ENCODE results near the gene ZNF768. TPM values are rescaled to one million over a fixed set of nuclear protein-coding genes. Genes with fewer than 3 reads are reported as not detected.
A peak's percentile ranks its signal among the peaks of the same experiment; 100 is the strongest.

Gene ZNF768
- total RNA-seq, 1 donor from 2014 or later, result 30.7 TPM

DNA sequence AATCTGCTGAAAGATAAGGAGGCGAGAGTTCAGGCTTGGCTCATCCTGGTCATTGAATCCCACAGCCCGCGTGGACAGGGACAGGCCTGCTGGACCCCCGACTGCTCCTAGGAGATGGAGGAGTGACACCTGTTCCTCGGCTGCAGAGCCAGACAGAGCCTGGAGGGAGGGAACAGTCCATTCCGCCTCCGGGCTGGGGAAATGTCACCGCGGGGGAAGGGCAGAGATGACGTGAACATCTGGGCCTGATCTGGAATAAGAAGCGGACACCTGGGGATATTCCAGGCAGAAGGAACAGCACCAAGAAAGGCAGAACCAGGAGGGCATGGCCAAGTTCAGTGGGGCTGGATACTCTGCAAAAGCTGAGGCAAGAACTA, 6.8 kb upstream of the ZNF768 start:
- intact Hi-C loops (cut with DNase I), result loop anchor here (10.0 kb wide), 2 partner anchors 52 to 88 kb away; partner anchors contain the start of genes SEPHS2 and ZNF785
- H3K4me3 ChIP-seq, result no peak overlapping the region

DNA sequence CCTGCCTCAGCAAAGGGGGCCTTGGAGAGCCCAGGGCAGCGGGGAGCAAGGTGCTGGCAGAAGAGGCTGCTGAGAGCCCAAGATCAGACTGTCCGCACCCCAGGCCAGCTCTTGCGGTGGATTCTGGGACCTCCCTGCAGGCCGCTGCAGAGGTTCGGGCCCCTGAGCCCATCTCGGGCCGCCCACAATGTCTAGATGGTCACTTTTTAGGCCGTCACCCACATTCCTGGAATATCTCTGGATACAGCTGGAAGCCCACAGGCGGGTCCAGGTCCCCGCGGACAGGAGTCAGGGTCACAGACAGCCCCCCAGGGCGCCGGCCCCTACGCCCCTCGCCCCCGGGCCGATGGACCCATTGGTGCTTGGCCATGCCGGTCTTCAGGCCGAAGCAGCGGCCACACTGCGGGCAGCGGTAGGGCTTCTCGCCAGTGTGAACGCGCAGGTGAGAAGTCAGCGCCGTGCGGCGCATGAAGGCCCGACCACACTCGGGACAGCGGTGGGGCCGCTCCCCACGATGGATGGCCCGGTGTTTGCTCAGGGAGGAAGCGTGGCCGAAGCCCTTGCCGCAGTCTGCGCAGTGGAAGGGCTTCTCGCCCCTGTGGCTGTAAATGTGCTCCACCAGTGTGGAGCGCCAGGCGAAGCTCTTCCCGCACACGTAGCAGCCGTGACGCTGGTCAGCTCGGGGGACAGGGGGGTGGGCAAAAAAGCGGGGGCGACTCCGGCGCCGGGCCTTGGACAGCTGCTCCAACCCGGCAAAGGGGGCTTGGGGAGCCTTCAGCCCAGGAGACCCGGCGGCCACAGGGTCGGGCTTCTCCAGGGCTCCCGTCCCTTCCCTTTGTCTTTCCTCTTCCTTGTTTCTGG, 6.1 kb upstream of the ZNF768 start:
- H3K4me3 ChIP-seq, result no peak overlapping the region
- no peak overlapping the region for H3K27ac ChIP-seq
- H3K4me1 ChIP-seq, result peaks cover 51% of the 10 kb centered on the region
- no peak for TF ChIP-seq POLR2A (IDR thresholded peaks at IDR 0.05)
- TF ChIP-seq POLR2AphosphoS5 (IDR thresholded peaks at IDR 0.05; ENCODE audit: insufficient read depth in 1 of 2, low read depth in 1 of 2), result no peak
- TF ChIP-seq, protein P1, sequence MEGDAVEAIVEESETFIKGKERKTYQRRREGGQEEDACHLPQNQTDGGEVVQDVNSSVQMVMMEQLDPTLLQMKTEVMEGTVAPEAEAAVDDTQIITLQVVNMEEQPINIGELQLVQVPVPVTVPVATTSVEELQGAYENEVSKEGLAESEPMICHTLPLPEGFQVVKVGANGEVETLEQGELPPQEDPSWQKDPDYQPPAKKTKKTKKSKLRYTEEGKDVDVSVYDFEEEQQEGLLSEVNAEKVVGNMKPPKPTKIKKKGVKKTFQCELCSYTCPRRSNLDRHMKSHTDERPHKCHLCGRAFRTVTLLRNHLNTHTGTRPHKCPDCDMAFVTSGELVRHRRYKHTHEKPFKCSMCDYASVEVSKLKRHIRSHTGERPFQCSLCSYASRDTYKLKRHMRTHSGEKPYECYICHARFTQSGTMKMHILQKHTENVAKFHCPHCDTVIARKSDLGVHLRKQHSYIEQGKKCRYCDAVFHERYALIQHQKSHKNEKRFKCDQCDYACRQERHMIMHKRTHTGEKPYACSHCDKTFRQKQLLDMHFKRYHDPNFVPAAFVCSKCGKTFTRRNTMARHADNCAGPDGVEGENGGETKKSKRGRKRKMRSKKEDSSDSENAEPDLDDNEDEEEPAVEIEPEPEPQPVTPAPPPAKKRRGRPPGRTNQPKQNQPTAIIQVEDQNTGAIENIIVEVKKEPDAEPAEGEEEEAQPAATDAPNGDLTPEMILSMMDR (IDR thresholded peaks at IDR 0.05), result no peak
- H3K9me3 ChIP-seq, result no peaks in the 10 kb centered on the region
- intact Hi-C loops (cut with DNase I), result loop anchor here (10.0 kb wide), 2 partner anchors 52 to 88 kb away; partner anchors contain the start of genes SEPHS2 and ZNF785
- no peak for DNase-seq (ENCODE audit: extremely low spot score in 2 of 2)
- no peaks in the 10 kb centered on the region for H3K27me3 ChIP-seq
- peaks cover 0 to 10% of the 10 kb centered on the region in 2 donors for H3K36me3 ChIP-seq

More for the DNA sequence above, 6.8 kb upstream of the ZNF768 start:
- Histone ChIP-seq H3K36me3 (peaks cover 0 to 10% of the 10 kb centered on the region in 2 donors), H3K27me3 (no peaks in the 10 kb centered on the region), H3K27ac (no peak overlapping the region), H3K4me1 (peaks cover 44% of the 10 kb centered on the region), H3K9me3 (no peaks in the 10 kb centered on the region)
- DNase-seq (ENCODE audit: extremely low spot score in 2 of 2), result no peak
- TF ChIP-seq POLR2AphosphoS5 (IDR thresholded peaks at IDR 0.05; ENCODE audit: insufficient read depth in 1 of 2, low read depth in 1 of 2) (no peak), POLR2A (IDR thresholded peaks at IDR 0.05) (no peak)
- TF ChIP-seq, protein P1 (IDR thresholded peaks at IDR 0.05), result no peak

DNA sequence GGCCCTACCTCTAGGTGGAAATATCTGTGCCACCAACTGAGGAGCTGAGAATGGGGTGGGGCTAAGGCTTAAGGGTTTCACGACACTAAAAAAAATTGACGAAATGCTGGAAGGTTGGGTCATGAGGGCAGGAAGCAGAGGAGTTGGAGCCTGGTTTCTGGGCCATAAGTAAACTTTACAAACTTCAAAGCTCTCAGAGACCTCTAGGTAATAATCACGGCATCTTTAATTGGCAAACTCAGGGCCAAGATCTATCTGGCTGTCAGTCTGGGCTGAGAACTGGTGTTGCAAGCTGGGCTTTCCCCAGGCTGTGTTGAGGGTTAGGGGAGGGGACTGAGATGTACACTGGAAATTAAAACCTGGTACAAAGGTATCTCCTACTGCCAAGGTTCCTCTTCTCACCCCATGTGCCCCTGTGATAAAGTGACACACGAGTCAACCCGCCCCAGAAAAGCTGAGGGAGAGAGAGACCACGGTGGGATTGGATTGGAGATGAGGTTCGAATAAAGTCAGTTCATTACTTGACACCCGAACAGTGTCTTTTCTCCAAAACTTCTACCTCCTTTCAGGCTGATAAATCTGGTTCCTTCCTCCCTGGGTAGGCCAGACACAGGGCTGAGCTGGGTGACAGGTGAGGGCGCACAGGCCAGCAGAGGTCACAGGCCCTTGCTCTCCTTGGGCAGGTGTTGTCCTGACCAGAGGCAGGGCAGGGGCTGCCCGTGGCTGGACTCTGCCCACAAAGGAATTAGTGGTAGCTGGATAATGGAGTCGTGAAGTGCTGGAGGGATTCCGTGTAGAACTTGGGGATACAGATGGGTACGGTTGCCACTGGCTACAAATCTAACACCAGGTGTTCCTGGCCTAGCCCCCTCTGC, 4.0 kb upstream of the ZNF768 start:
- intact Hi-C loops (cut with DNase I), result loop anchor here (10.0 kb wide), 2 partner anchors 54 to 86 kb away; partner anchors contain the start of genes SEPHS2 and ZNF785
- no peak for DNase-seq (ENCODE audit: extremely low spot score in 2 of 2)
- Histone ChIP-seq H3K4me1 (peaks cover 47% of the 10 kb centered on the region), H3K36me3 (peaks cover 0 to 10% of the 10 kb centered on the region in 2 donors), H3K27ac (no peak overlapping the region), H3K4me3 (no peak overlapping the region), H3K9me3 (no peaks in the 10 kb centered on the region), H3K27me3 (no peaks in the 10 kb centered on the region)
- no peak for TF ChIP-seq POLR2AphosphoS5 (IDR thresholded peaks at IDR 0.05; ENCODE audit: insufficient read depth in 1 of 2, low read depth in 1 of 2)
- TF ChIP-seq, protein P1 (IDR thresholded peaks at IDR 0.05), result no peak
- no peak for TF ChIP-seq POLR2A (IDR thresholded peaks at IDR 0.05)

DNA sequence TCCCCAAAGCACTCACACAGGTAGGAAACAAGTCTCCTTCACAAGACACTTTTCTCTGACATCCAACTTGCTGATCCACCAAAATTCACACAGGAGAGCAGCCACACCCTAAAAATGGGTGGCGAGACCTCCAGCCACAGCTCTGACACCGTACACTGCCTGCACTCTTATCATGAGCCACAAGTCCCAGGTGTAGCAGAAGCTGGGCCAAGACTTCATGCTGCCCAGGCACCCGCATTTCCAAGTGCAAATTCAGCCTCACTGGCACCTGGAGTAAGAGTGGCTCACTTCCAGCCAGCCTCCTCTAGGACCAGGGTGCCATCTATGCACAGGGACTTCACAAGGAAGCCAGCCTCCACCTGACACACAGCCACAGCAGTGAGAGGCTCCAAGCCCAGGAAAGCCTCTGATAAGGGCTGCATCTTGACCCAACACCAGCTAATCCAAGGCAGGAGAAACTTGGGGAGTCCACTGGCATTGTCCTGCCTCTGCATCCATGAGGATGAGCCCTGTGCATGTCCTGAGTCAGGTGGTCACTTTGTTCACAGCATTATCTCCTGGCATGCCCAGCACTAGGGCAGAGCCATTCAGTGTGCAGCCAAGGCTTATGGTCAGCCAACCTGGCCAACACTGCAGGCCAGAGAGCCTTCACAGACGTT, 2.6 kb upstream of the ZNF768 start:
- Histone ChIP-seq H3K27me3 (no peaks in the 10 kb centered on the region), H3K4me1 (peaks cover 51% of the 10 kb centered on the region), H3K9me3 (no peaks in the 10 kb centered on the region), H3K4me3 (no peak overlapping the region), H3K27ac (peak overlapping the region; percentile 95), H3K36me3 (peaks cover 0 to 10% of the 10 kb centered on the region in 2 donors)
- intact Hi-C loops (cut with DNase I), result no loop called here
- DNase-seq (ENCODE audit: extremely low spot score in 2 of 2), result no peak
- TF ChIP-seq POLR2A (IDR thresholded peaks at IDR 0.05), result no peak
- TF ChIP-seq, protein P1 (IDR thresholded peaks at IDR 0.05), result no peak
- no peak for TF ChIP-seq POLR2AphosphoS5 (IDR thresholded peaks at IDR 0.05; ENCODE audit: insufficient read depth in 1 of 2, low read depth in 1 of 2)

All from vagina (tissue), 2 donors.